ENCODE results near the gene LRFN3. TPM values are rescaled to one million over a fixed set of nuclear protein-coding genes. Genes with fewer than 3 reads are reported as not detected.

Gene LRFN3
- total and polyA plus RNA-seq, 4 experiments from 2014 or later: 0.45 to 16.3 (median 9.0) TPM

- Histone ChIP-seq H3K4me3 (ENCODE audit: low read length in 2 of 2) (peak overlapping the region; percentile 42 to 50), H3K27me3 (ENCODE audit: insufficient read depth, low read length) (no peaks in the 10 kb centered on the region), H3K27ac (ENCODE audit: low read depth, low read length) (peak overlapping the region; percentile 53), H3K36me3 (ENCODE audit: insufficient read depth, low read length) (no peaks in the 10 kb centered on the region), H3K9me3 (ENCODE audit: control insufficient read depth in 1 of 2, low read length in 2 of 2) (no peaks in the 10 kb centered on the region), H3K4me1 (ENCODE audit: insufficient read depth, low read length) (peaks cover 38% of the 10 kb centered on the region)
- peak overlapping the region; percentile 81 to 96 (median 88) for H3K4me3 Mint-ChIP-seq
- peaks cover 0 to 2% (median 0%) of the 10 kb centered on the region in 8 donors for H3K9me3 Mint-ChIP-seq
- peak in 1 of 5 donors; percentile 30 for DNase-seq
- POLR2A ChIA-PET (ENCODE audit: partially characterized antibody): interaction anchor here (2.1 to 2.6 kb wide), 2 partner anchors 22 to 34 kb away, joined by 6 to 8 read pairs; no protein-coding TSS in a partner anchor
- CTCF ChIA-PET (ENCODE audit: partially characterized antibody): interaction anchor here (0.9 to 1.7 kb wide), 4 partner anchors 17 to 55 kb away, joined by 3 to 5 read pairs (median 4); no protein-coding TSS in a partner anchor
- intact Hi-C loops (cut with micrococcal nuclease): loop anchor here (1.0 kb wide), 1 partner anchor 22 kb away; no protein-coding TSS in a partner anchor
- H3K4me1 Mint-ChIP-seq: peaks cover 30 to 51% (median 41%) of the 10 kb centered on the region in 4 donors
- H3K36me3 Mint-ChIP-seq: peaks cover 9 to 33% of the 10 kb centered on the region in 2 donors
- H3K27me3 Mint-ChIP-seq: no peaks in the 10 kb centered on the region
- H3K27ac Mint-ChIP-seq: peak overlapping the region; percentile 53 to 79 (median 72)
Measured at GRCh38 chr19:35936738-35937268, 629 bp downstream of the LRFN3 start.

GRCh38 chr19:35937345-35938281, 1.4 kb downstream of the LRFN3 start:
- Mint-ChIP-seq H3K36me3 (peaks cover 9 to 37% of the 10 kb centered on the region in 2 donors), H3K27me3 (no peaks in the 10 kb centered on the region), H3K4me3 (peak overlapping the region; percentile 81 to 96 (median 88)), H3K4me1 (peaks cover 28 to 47% (median 38%) of the 10 kb centered on the region in 4 donors), H3K27ac (peak overlapping the region; percentile 72 to 91 (median 87)), H3K9me3 (peaks cover 0 to 2% (median 0%) of the 10 kb centered on the region in 8 donors)
- Histone ChIP-seq H3K4me3 (ENCODE audit: low read length in 2 of 2) (peak overlapping the region; percentile 42 to 50), H3K36me3 (ENCODE audit: insufficient read depth, low read length) (no peaks in the 10 kb centered on the region), H3K27ac (ENCODE audit: low read depth, low read length) (peak overlapping the region; percentile 53), H3K27me3 (ENCODE audit: insufficient read depth, low read length) (no peaks in the 10 kb centered on the region), H3K9me3 (ENCODE audit: control insufficient read depth in 1 of 2, low read length in 2 of 2) (no peaks in the 10 kb centered on the region), H3K4me1 (ENCODE audit: insufficient read depth, low read length) (peaks cover 35% of the 10 kb centered on the region)
- intact Hi-C loops (cut with micrococcal nuclease): no loop called here
- ChIA-PET CTCF (ENCODE audit: partially characterized antibody) (interaction anchor here (0.9 to 1.7 kb wide), 5 partner anchors 14 to 55 kb away, joined by 3 to 5 read pairs (median 4); no protein-coding TSS in a partner anchor), POLR2A (ENCODE audit: partially characterized antibody) (interaction anchor here (2.1 to 2.6 kb wide), 2 partner anchors 21 to 34 kb away, joined by 6 to 8 read pairs; no protein-coding TSS in a partner anchor)
- peak in 1 of 5 donors; percentile 43 for DNase-seq

- Histone ChIP-seq H3K27ac (ENCODE audit: low read depth, low read length) (no peak overlapping the region), H3K9me3 (ENCODE audit: control insufficient read depth in 1 of 2, low read length in 2 of 2) (no peaks in the 10 kb centered on the region), H3K4me1 (ENCODE audit: insufficient read depth, low read length) (peaks cover 35% of the 10 kb centered on the region), H3K4me3 (ENCODE audit: low read length in 2 of 2) (peak overlapping the region in 1 of 2 donors; percentile 2), H3K36me3 (ENCODE audit: insufficient read depth, low read length) (no peaks in the 10 kb centered on the region), H3K27me3 (ENCODE audit: insufficient read depth, low read length) (no peaks in the 10 kb centered on the region)
- Mint-ChIP-seq H3K4me3 (peak overlapping the region; percentile 81 to 96 (median 88)), H3K27me3 (no peaks in the 10 kb centered on the region), H3K36me3 (peaks cover 15 to 43% of the 10 kb centered on the region in 2 donors), H3K27ac (peak overlapping the region; percentile 61 to 91 (median 81)), H3K4me1 (peaks cover 30 to 53% (median 42%) of the 10 kb centered on the region in 4 donors), H3K9me3 (peaks cover 0 to 2% (median 0%) of the 10 kb centered on the region in 8 donors)
- no peak for DNase-seq
- intact Hi-C loops (cut with micrococcal nuclease): no loop called here
- POLR2A ChIA-PET (ENCODE audit: partially characterized antibody): interaction anchor here (2.1 to 2.6 kb wide), 2 partner anchors 20 to 35 kb away, joined by 6 to 8 read pairs; no protein-coding TSS in a partner anchor
- CTCF ChIA-PET (ENCODE audit: partially characterized antibody): interaction anchor here (0.6 to 1.3 kb wide), 3 partner anchors 8 to 20 kb away, joined by 3 to 4 read pairs (median 4); no protein-coding TSS in a partner anchor
Measured at GRCh38 chr19:35938282-35939224, 2.4 kb downstream of the LRFN3 start.

DNA sequence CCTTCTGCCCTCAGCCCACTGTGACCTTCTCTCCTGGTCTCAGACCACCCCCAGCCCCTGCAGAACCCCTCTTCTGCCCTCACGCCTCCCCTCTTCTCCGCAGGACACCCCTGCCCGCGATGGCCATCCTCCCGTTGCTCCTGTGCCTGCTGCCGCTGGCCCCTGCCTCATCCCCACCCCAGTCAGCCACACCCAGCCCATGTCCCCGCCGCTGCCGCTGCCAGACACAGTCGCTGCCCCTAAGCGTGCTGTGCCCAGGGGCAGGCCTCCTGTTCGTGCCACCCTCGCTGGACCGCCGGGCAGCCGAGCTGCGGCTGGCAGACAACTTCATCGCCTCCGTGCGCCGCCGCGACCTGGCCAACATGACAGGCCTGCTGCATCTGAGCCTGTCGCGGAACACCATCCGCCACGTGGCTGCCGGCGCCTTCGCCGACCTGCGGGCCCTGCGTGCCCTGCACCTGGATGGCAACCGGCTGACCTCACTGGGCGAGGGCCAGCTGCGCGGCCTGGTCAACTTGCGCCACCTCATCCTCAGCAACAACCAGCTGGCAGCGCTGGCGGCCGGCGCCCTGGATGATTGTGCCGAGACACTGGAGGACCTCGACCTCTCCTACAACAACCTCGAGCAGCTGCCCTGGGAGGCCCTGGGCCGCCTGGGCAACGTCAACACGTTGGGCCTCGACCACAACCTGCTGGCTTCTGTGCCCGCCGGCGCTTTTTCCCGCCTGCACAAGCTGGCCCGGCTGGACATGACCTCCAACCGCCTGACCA, 3.3 kb downstream of the LRFN3 start:
- Histone ChIP-seq H3K36me3 (ENCODE audit: insufficient read depth, low read length) (no peaks in the 10 kb centered on the region), H3K4me1 (ENCODE audit: insufficient read depth, low read length) (peaks cover 35% of the 10 kb centered on the region), H3K4me3 (ENCODE audit: low read length in 2 of 2) (no peak overlapping the region), H3K27me3 (ENCODE audit: insufficient read depth, low read length) (no peaks in the 10 kb centered on the region), H3K9me3 (ENCODE audit: control insufficient read depth in 1 of 2, low read length in 2 of 2) (no peaks in the 10 kb centered on the region), H3K27ac (ENCODE audit: low read depth, low read length) (no peak overlapping the region)
- peaks cover 30 to 55% (median 42%) of the 10 kb centered on the region in 4 donors for H3K4me1 Mint-ChIP-seq
- peaks cover 21 to 49% of the 10 kb centered on the region in 2 donors for H3K36me3 Mint-ChIP-seq
- POLR2A ChIA-PET (ENCODE audit: partially characterized antibody): no interaction called here
- CTCF ChIA-PET (ENCODE audit: partially characterized antibody): interaction anchor here (1.3 to 1.5 kb wide), 2 partner anchors 19 to 58 kb away, joined by 4 to 5 read pairs; no protein-coding TSS in a partner anchor
- intact Hi-C loops (cut with micrococcal nuclease): no loop called here
- H3K27me3 Mint-ChIP-seq: no peaks in the 10 kb centered on the region
- H3K4me3 Mint-ChIP-seq: peak overlapping the region in 2 of 8 donors; percentile 87 to 91
- no peak for DNase-seq
- peaks cover 0 to 2% (median 0%) of the 10 kb centered on the region in 8 donors for H3K9me3 Mint-ChIP-seq
- peak overlapping the region in 3 of 7 donors; percentile 29 to 72 (median 30) for H3K27ac Mint-ChIP-seq

DNA sequence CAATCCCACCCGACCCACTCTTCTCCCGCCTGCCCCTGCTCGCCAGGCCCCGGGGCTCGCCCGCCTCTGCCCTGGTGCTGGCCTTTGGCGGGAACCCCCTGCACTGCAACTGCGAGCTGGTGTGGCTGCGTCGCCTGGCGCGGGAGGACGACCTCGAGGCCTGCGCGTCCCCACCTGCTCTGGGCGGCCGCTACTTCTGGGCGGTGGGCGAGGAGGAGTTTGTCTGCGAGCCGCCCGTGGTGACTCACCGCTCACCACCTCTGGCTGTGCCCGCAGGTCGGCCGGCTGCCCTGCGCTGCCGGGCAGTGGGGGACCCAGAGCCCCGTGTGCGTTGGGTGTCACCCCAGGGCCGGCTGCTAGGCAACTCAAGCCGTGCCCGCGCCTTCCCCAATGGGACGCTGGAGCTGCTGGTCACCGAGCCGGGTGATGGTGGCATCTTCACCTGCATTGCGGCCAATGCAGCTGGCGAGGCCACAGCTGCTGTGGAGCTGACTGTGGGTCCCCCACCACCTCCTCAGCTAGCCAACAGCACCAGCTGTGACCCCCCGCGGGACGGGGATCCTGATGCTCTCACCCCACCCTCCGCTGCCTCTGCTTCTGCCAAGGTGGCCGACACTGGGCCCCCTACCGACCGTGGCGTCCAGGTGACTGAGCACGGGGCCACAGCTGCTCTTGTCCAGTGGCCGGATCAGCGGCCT, 4.1 kb downstream of the LRFN3 start:
- Histone ChIP-seq H3K4me3 (ENCODE audit: low read length in 2 of 2) (no peak overlapping the region), H3K27me3 (ENCODE audit: insufficient read depth, low read length) (no peaks in the 10 kb centered on the region), H3K4me1 (ENCODE audit: insufficient read depth, low read length) (peaks cover 32% of the 10 kb centered on the region), H3K27ac (ENCODE audit: low read depth, low read length) (no peak overlapping the region), H3K36me3 (ENCODE audit: insufficient read depth, low read length) (no peaks in the 10 kb centered on the region), H3K9me3 (ENCODE audit: control insufficient read depth in 1 of 2, low read length in 2 of 2) (no peaks in the 10 kb centered on the region)
- Mint-ChIP-seq H3K27me3 (no peaks in the 10 kb centered on the region), H3K4me1 (peaks cover 30 to 53% (median 40%) of the 10 kb centered on the region in 4 donors), H3K36me3 (peaks cover 21 to 49% of the 10 kb centered on the region in 2 donors), H3K4me3 (no peak overlapping the region), H3K9me3 (peaks cover 0 to 2% (median 0%) of the 10 kb centered on the region in 8 donors), H3K27ac (no peak overlapping the region)
- POLR2A ChIA-PET (ENCODE audit: partially characterized antibody): interaction anchor here (1.5 kb wide), 1 partner anchor 13 kb away, joined by 3 read pairs; no protein-coding TSS in a partner anchor
- DNase-seq: no peak
- CTCF ChIA-PET (ENCODE audit: partially characterized antibody): interaction anchor here (0.7 to 1.5 kb wide), 3 partner anchors 15 to 58 kb away, joined by 3 to 5 read pairs (median 4); no protein-coding TSS in a partner anchor
- intact Hi-C loops (cut with micrococcal nuclease): no loop called here

Measured in CD4-positive, alpha-beta memory T cell (primary cell).